ENCODE measurements around the gene KSR2. TPM values are rescaled to one million over a fixed set of nuclear protein-coding genes. Genes with fewer than 3 reads are reported as not detected.

KSR2 gene
- total RNA-seq, 4 donors from 2014 or later, result 0.32 to 7.0 (median 0.60) TPM

DNA sequence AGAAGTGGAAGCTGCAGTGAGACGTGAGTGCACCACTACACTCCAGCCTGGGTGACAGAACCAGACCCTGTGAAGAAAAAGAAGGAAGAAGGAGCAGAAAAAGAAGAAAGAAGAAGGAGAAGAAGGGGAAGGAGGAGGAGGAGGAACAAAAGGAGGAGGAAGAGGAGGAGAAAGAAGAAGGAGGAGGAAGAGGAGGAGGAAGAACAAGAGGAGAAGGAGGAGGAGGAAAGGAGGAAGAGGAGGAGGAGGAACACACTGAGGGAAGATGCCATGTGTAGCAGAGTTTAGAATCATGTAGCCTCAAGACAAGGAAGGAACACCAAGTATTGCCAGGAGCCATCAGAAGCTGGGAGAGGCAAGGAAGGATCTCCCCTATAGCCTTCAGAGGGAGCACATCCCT lies 241.5 kb downstream of the KSR2 start:
- no peak for DNase-seq
- in situ Hi-C loops (cut with MboI; ENCODE audit: low pct_ligation_motif_present in 1 of 4, low pct_unique_long_range_greater_than_20kb in 1 of 4, low sequenced_read_pairs in 3 of 4), result no loop called here
- Histone ChIP-seq H3K36me3 (no peaks in the 10 kb centered on the region), H3K4me1 (no peaks in the 10 kb centered on the region), H3K9me3 (no peaks in the 10 kb centered on the region), H3K27ac (no peak overlapping the region), H3K27me3 (no peaks in the 10 kb centered on the region), H3K4me3 (no peak overlapping the region)
- TF ChIP-seq EP300 (IDR thresholded peaks at IDR 0.05; ENCODE audit: low read depth) (no peak), POLR2AphosphoS5 (IDR thresholded peaks at IDR 0.05) (no peak), POLR2A (IDR thresholded peaks at IDR 0.05) (no peak)
- TF ChIP-seq, protein P1, sequence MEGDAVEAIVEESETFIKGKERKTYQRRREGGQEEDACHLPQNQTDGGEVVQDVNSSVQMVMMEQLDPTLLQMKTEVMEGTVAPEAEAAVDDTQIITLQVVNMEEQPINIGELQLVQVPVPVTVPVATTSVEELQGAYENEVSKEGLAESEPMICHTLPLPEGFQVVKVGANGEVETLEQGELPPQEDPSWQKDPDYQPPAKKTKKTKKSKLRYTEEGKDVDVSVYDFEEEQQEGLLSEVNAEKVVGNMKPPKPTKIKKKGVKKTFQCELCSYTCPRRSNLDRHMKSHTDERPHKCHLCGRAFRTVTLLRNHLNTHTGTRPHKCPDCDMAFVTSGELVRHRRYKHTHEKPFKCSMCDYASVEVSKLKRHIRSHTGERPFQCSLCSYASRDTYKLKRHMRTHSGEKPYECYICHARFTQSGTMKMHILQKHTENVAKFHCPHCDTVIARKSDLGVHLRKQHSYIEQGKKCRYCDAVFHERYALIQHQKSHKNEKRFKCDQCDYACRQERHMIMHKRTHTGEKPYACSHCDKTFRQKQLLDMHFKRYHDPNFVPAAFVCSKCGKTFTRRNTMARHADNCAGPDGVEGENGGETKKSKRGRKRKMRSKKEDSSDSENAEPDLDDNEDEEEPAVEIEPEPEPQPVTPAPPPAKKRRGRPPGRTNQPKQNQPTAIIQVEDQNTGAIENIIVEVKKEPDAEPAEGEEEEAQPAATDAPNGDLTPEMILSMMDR (IDR thresholded peaks at IDR 0.05), result no peak
- 60 to 88% methylated on average over 1 of the region's 1 CpG for WGBS, 2 donors (ENCODE audit: low coverage in 1 of 2)
- intact Hi-C loops (cut with DNase I; ENCODE audit: low total_unique reads), result no loop called here

DNA sequence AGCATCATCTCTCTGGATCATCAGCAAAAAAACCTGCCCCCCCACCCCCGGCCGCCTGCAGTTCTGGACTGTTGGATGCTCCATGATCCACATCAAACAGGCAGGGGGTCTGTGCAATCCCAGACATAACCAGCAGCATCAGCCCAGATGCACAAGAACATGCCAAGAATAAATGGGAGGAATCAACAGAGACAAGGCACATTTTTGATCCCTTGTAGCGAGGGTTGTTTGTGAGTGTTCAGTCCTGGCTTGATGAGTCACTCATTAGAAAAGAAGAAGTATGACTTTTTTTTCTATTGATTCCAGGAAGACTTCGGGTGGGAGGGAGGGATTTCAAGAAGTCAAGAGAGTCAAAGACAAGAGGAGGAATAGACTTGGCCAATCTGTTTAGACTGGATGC lies 244.2 kb downstream of the KSR2 start:
- TF ChIP-seq POLR2AphosphoS5 (IDR thresholded peaks at IDR 0.05) (no peak), EP300 (IDR thresholded peaks at IDR 0.05; ENCODE audit: low read depth) (no peak), POLR2A (IDR thresholded peaks at IDR 0.05) (no peak)
- TF ChIP-seq, protein P1 (IDR thresholded peaks at IDR 0.05), result no peak
- in situ Hi-C loops (cut with MboI; ENCODE audit: low pct_ligation_motif_present in 1 of 4, low pct_unique_long_range_greater_than_20kb in 1 of 4, low sequenced_read_pairs in 3 of 4), result no loop called here
- no peak overlapping the region for H3K27ac ChIP-seq

DNA sequence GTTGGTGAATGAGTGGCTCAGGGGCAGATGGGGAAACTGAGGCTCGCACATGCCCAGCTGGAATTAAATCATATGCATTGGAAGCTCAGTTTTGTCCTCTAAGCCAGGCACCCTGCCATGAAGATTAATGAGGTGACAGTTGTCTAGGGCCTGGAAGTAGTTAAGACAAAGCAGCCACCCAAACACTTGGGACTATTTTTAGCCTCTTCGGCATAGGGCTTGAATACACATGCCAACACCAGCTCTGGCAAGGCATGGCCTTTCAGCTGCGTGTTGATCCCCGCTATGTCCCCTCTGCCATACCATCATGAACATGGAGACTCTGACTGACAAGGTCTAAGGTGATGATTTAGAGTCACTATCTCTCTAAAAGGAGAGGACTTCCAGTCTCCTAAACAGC lies 250.2 kb downstream of the KSR2 start:
- in situ Hi-C loops (cut with MboI; ENCODE audit: low pct_ligation_motif_present in 1 of 4, low pct_unique_long_range_greater_than_20kb in 1 of 4, low sequenced_read_pairs in 3 of 4) (no loop called here), intact Hi-C loops (cut with DNase I; ENCODE audit: low total_unique reads) (no loop called here)
- WGBS, 2 donors (ENCODE audit: low coverage in 1 of 2), result 71% methylated on average over 4 of the region's 4 CpGs; no CpG with 5 or more reads in 1 of the 2 donors

More for the DNA sequence above, 244.2 kb downstream of the KSR2 start:
- 63 to 81% methylated on average over 3 of the region's 4 CpGs for WGBS, 2 donors (ENCODE audit: low coverage in 1 of 2)
- no peaks in the 10 kb centered on the region for H3K9me3 ChIP-seq
- no peaks in the 10 kb centered on the region for H3K27me3 ChIP-seq
- no peak overlapping the region for H3K4me3 ChIP-seq
- no peaks in the 10 kb centered on the region for H3K4me1 ChIP-seq
- DNase-seq, result no peak
- no peaks in the 10 kb centered on the region for H3K36me3 ChIP-seq
- intact Hi-C loops (cut with DNase I; ENCODE audit: low total_unique reads), result no loop called here

DNA sequence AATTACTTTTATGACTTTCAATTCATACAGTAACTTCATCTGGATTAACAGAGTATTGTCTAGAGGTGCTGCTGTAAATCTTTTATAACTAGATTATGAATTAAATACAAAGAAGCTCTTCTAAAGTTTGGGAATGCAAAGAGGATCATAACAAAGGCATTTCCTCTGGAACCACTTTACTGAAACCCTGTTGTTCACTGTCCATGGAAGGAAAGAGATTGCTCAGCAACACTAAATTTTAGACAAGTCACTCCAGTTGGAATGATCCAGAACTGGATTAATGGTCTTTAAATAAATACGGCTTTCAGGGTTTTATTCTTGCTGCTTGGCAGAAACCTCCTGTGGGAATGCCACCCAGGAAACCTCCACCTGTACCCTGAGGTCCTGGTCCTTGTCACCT lies 250.6 kb downstream of the KSR2 start:
- Histone ChIP-seq H3K4me3 (no peak overlapping the region), H3K27ac (no peak overlapping the region), H3K27me3 (no peaks in the 10 kb centered on the region), H3K4me1 (no peaks in the 10 kb centered on the region), H3K9me3 (no peaks in the 10 kb centered on the region), H3K36me3 (no peaks in the 10 kb centered on the region)
- TF ChIP-seq POLR2A (IDR thresholded peaks at IDR 0.05) (no peak), EP300 (IDR thresholded peaks at IDR 0.05; ENCODE audit: low read depth) (no peak), POLR2AphosphoS5 (IDR thresholded peaks at IDR 0.05) (no peak)
- TF ChIP-seq, protein P1 (IDR thresholded peaks at IDR 0.05), result no peak
- DNase-seq, result no peak
- in situ Hi-C loops (cut with MboI; ENCODE audit: low pct_ligation_motif_present in 1 of 4, low pct_unique_long_range_greater_than_20kb in 1 of 4, low sequenced_read_pairs in 3 of 4), result no loop called here
- intact Hi-C loops (cut with DNase I; ENCODE audit: low total_unique reads), result no loop called here
- WGBS, 2 donors (ENCODE audit: low coverage in 1 of 2), result 60 to 86% methylated on average over 1 of the region's 1 CpG

More for the DNA sequence above, 250.2 kb downstream of the KSR2 start:
- Histone ChIP-seq H3K36me3 (no peaks in the 10 kb centered on the region), H3K27me3 (no peaks in the 10 kb centered on the region), H3K9me3 (no peaks in the 10 kb centered on the region), H3K27ac (no peak overlapping the region), H3K4me1 (no peaks in the 10 kb centered on the region), H3K4me3 (no peak overlapping the region)
- no peak for DNase-seq
- TF ChIP-seq, protein P1 (IDR thresholded peaks at IDR 0.05), result no peak
- TF ChIP-seq EP300 (IDR thresholded peaks at IDR 0.05; ENCODE audit: low read depth) (no peak), POLR2AphosphoS5 (IDR thresholded peaks at IDR 0.05) (no peak), POLR2A (IDR thresholded peaks at IDR 0.05) (no peak)
